Transverse colon (tissue), 4 donors: ENCODE results near the gene SCYL1.

Source experiments
- POLR2AphosphoS5 ChIP-seq, 3 donors: sonication (generic); formaldehyde crosslinking; IDR thresholded peaks; one replicate each; pipeline ENCODE4 v1.6.1; 2016; ENCODE audit warnings: antibody characterized with exemption in 3 of 3
- TF ChIP-seq, protein P1 (sequence below), 5 experiments: fragments of 200-600 bp in 3 of 5; fragments of 450-650 bp in 2 of 5; sonication (generic) in 3 of 5; IDR thresholded peaks; 1 replicate in 2 of 5; 2 replicates in 3 of 5; pipeline ENCODE4 v1.5.1; 2016 to 2017; ENCODE audit warnings: antibody characterized with exemption in 5 of 5, inconsistent platforms in 3 of 5, mild to moderate bottlenecking in 2 of 5, moderate library complexity in 1 of 5

DNA sequence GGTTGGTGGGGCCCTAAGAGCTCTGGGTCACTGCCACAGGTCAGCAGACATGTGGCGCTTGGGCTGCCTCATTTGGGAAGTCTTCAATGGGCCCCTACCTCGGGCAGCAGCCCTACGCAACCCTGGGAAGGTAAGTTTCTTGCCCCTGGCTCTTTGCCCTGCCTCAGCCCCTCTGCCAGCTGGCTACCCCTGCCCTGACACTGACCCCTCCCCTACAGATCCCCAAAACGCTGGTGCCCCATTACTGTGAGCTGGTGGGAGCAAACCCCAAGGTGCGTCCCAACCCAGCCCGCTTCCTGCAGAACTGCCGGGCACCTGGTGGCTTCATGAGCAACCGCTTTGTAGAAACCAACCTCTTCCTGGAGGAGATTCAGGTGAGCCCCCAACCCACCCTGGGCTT lies 1.9 kb downstream of the SCYL1 start:
- TF ChIP-seq, protein P1, sequence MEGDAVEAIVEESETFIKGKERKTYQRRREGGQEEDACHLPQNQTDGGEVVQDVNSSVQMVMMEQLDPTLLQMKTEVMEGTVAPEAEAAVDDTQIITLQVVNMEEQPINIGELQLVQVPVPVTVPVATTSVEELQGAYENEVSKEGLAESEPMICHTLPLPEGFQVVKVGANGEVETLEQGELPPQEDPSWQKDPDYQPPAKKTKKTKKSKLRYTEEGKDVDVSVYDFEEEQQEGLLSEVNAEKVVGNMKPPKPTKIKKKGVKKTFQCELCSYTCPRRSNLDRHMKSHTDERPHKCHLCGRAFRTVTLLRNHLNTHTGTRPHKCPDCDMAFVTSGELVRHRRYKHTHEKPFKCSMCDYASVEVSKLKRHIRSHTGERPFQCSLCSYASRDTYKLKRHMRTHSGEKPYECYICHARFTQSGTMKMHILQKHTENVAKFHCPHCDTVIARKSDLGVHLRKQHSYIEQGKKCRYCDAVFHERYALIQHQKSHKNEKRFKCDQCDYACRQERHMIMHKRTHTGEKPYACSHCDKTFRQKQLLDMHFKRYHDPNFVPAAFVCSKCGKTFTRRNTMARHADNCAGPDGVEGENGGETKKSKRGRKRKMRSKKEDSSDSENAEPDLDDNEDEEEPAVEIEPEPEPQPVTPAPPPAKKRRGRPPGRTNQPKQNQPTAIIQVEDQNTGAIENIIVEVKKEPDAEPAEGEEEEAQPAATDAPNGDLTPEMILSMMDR (IDR thresholded peaks at IDR 0.05) = no peak
- TF ChIP-seq POLR2AphosphoS5 (IDR thresholded peaks at IDR 0.05) = no peak
